ENCODE results near the gene LIMA1.

GRCh38 chr12:50317203-50317602, 33.9 kb upstream of the LIMA1 start:
- TF ChIP-seq CTCF (IDR thresholded peaks at IDR 0.05; ENCODE audit: insufficient read depth, low read length, poor library complexity, severe bottlenecking) (no peak), EZH2phosphoT487 (conservative IDR thresholded peaks at IDR 0.05; ENCODE audit: low read length) (no peak)
